Endodermal cell (in vitro differentiated cells): ENCODE data around the gene RBM17. TPM values are rescaled to one million over a fixed set of nuclear protein-coding genes. Genes with fewer than 3 reads are reported as not detected.
A peak's percentile ranks its signal among the peaks of the same experiment; 100 is the strongest.

Experiments
- DNase-seq: peaks from one replicate; pipeline ENCODE4 v3.0.0-alpha.2; 2017
- H3K27ac ChIP-seq: 2 replicates; pipeline ENCODE4 v1.5.1; 2013; ENCODE audit warnings: mild to moderate bottlenecking, low read depth, low read length, moderate library complexity
- H3K27me3 ChIP-seq: 2 replicates; pipeline ENCODE4 v1.6.1; 2013; ENCODE audit warnings: mild to moderate bottlenecking, low read length, moderate library complexity; ENCODE audit not compliant: insufficient read depth, control insufficient read depth, poor library complexity, severe bottlenecking
- H3K36me3 ChIP-seq: 2 replicates; pipeline ENCODE4 v1.7.0; 2013; ENCODE audit warnings: mild to moderate bottlenecking, low read length, moderate library complexity; ENCODE audit not compliant: control insufficient read depth, insufficient read depth
- H3K4me1 ChIP-seq: one replicate; pipeline ENCODE4 v1.7.0; 2013; ENCODE audit warnings: low read length; ENCODE audit not compliant: control insufficient read depth, insufficient read depth
- H3K4me3 ChIP-seq: 2 replicates; pipeline ENCODE4 v1.5.1; 2013; ENCODE audit warnings: mild to moderate bottlenecking, low read length, moderate library complexity
- H3K9ac ChIP-seq: 2 replicates; pipeline ENCODE4 v1.6.1; 2013; ENCODE audit warnings: mild to moderate bottlenecking, low read length, moderate library complexity; ENCODE audit not compliant: poor library complexity, severe bottlenecking; ENCODE audit errors: extremely low read depth
- H3K9me3 ChIP-seq: 2 replicates; pipeline ENCODE4 v1.6.1; 2013; ENCODE audit warnings: mild to moderate bottlenecking, low read length, moderate library complexity; ENCODE audit not compliant: control insufficient read depth
- H3K27ac Mint-ChIP-seq: 2 replicates; pipeline ENCODE4 v1.8.0; 2020; ENCODE audit warnings: mixed read lengths
- H3K27me3 Mint-ChIP-seq: 2 replicates; pipeline ENCODE4 v1.8.0; 2021; ENCODE audit warnings: mild to moderate bottlenecking, mixed read lengths; ENCODE audit not compliant: insufficient read depth
- H3K36me3 Mint-ChIP-seq: 2 replicates; pipeline ENCODE4 v1.8.0; 2020; ENCODE audit warnings: low read depth, mixed read lengths
- H3K4me1 Mint-ChIP-seq: 2 replicates; pipeline ENCODE4 v1.8.0; 2020; ENCODE audit warnings: mixed read lengths
- H3K4me3 Mint-ChIP-seq: 2 replicates; pipeline ENCODE4 v1.8.0; 2020; ENCODE audit warnings: mild to moderate bottlenecking, moderate library complexity, mixed read lengths
- H3K9me3 Mint-ChIP-seq: 2 replicates; pipeline ENCODE4 v1.8.0; 2020; ENCODE audit warnings: mild to moderate bottlenecking, mixed read lengths
- WGBS, 2 experiments: methylation state at CpG; one replicate each; pipeline versions ENCODE4 v1.1.5 to v1.1.7; 2013; ENCODE audit warnings: missing lambda C conversion rate in 2 of 2, mixed read lengths in 1 of 2; ENCODE audit not compliant: insufficient coverage in 1 of 2, insufficient read length in 1 of 2; 5-methylcytosine and 5-hydroxymethylcytosine counted together
- total RNA-seq, 2 donors: library from RNA; stranded (reverse); fragmentation: NEBNext Ultra II Directional in 1 of 2; extraction: Animal tissue kit (Norgen Biotek cat#: 25700) in 1 of 2; gene quantifications; 2 replicates in 1 of 2; 3 replicates in 1 of 2; pipeline ENCODE4 v1.2.1, GENCODE V29; 2021
- TF ChIP-seq, protein P1 (sequence below): fragments of 200-600 bp; sonication (generic); conservative IDR thresholded peaks from 2 replicates; pipeline ENCODE4 v1.5.0; 2021; ENCODE audit warnings: antibody characterized with exemption, mild to moderate bottlenecking

Gene RBM17
- total RNA-seq, 2 donors from 2014 or later, result 123 to 139 TPM

DNA sequence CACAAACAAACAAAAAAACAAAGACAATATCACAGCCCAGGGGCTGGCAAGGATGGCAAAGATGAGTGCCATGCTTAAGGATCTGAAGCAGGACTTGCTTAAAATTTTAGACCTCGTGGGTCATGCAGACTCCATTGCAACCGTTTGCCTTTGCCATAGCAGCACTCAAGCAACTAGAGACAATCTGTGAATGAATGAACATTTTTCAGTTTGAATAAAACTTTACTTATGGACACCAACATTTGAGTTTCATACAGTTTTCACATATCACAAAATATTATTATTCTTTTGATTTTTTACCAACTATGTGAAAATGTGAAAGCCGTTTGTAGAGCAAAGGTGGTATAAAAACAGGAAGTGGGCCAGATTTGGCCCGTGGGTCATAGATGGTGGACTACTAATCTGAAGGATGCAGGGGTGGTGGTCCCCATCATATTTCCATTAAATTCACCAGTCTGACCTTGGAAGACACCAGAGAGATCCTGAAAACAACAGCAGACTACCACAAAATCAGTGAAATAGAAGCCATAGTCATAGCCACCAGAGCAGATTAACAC is 8.3 kb upstream of the RBM17 start:
- peaks cover 11% of the 10 kb centered on the region for H3K9me3 ChIP-seq
- peaks cover 8% of the 10 kb centered on the region for H3K4me1 Mint-ChIP-seq
- TF ChIP-seq, protein P1, sequence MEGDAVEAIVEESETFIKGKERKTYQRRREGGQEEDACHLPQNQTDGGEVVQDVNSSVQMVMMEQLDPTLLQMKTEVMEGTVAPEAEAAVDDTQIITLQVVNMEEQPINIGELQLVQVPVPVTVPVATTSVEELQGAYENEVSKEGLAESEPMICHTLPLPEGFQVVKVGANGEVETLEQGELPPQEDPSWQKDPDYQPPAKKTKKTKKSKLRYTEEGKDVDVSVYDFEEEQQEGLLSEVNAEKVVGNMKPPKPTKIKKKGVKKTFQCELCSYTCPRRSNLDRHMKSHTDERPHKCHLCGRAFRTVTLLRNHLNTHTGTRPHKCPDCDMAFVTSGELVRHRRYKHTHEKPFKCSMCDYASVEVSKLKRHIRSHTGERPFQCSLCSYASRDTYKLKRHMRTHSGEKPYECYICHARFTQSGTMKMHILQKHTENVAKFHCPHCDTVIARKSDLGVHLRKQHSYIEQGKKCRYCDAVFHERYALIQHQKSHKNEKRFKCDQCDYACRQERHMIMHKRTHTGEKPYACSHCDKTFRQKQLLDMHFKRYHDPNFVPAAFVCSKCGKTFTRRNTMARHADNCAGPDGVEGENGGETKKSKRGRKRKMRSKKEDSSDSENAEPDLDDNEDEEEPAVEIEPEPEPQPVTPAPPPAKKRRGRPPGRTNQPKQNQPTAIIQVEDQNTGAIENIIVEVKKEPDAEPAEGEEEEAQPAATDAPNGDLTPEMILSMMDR, result no peak
- no peaks in the 10 kb centered on the region for H3K27me3 ChIP-seq
- no peak overlapping the region for H3K27ac Mint-ChIP-seq
- WGBS, 2 experiments, result 80 to 92% methylated on average over 1 to 4 of the region's 4 CpGs
- H3K36me3 ChIP-seq, result no peaks in the 10 kb centered on the region
- H3K4me1 ChIP-seq, result no peaks in the 10 kb centered on the region
- H3K27me3 Mint-ChIP-seq, result peaks cover 7% of the 10 kb centered on the region
- H3K4me3 Mint-ChIP-seq, result no peak overlapping the region
- DNase-seq, result no peak
- H3K4me3 ChIP-seq, result no peak overlapping the region
- H3K9ac ChIP-seq, result no peak overlapping the region
- H3K36me3 Mint-ChIP-seq, result no peaks in the 10 kb centered on the region
- no peak overlapping the region for H3K27ac ChIP-seq
- peaks cover 9% of the 10 kb centered on the region for H3K9me3 Mint-ChIP-seq

DNA sequence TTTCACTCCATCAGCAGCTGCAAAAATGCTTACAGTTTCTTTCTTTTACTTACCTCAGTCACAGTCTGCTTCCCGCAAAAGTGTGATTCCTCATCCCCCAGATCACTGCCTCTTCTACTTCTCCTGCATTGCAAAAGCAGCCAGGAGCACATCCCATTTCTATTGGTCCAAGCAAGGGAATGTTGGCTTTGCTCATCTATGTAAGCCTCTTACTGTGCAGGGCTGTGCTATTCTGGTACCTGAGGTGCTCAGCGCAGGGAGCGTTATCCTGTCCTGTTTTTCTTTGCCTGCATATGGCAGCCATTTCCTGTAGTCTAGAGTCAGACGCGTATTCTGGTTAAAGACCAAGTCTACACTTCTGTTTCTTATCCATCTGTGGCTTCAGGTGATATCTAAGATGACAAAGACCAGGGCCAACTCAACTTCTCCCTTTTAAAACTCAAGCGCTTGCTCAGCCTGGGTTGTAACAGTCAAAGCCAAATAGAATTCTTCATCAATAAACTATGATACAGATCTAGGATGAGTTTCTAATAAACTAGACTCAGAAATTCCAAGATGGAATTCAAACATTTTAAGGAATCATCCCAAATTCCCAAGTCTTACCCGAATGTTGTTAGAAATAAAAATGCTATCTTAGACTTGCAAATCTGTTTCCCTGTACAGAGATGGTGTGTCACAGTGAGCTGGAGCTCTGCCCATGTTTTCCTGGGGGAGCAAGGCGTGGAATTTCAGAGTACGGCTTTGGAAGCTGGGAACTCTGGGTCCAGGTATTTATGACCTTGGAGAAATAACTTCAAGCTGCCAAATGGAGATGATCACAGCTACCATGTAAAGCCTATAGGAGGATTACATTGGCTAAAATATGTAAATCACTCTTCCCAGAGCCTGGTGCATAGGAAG is 6.1 kb upstream of the RBM17 start:
- DNase-seq, result no peak
- no peak overlapping the region for H3K4me3 Mint-ChIP-seq
- WGBS, 2 experiments, result 93 to 94% methylated on average over 8 to 9 of the region's 9 CpGs
- H3K9me3 Mint-ChIP-seq, result peaks cover 9% of the 10 kb centered on the region
- TF ChIP-seq, protein P1, result no peak
- H3K4me1 Mint-ChIP-seq, result peaks cover 14% of the 10 kb centered on the region
- Histone ChIP-seq H3K9me3 (peaks cover 11% of the 10 kb centered on the region), H3K27me3 (no peaks in the 10 kb centered on the region), H3K4me3 (no peak overlapping the region), H3K9ac (no peak overlapping the region), H3K36me3 (no peaks in the 10 kb centered on the region), H3K27ac (no peak overlapping the region), H3K4me1 (no peaks in the 10 kb centered on the region)
- H3K27me3 Mint-ChIP-seq, result peaks cover 7% of the 10 kb centered on the region
- H3K27ac Mint-ChIP-seq, result peak overlapping the region; percentile 55
- no peaks in the 10 kb centered on the region for H3K36me3 Mint-ChIP-seq

DNA sequence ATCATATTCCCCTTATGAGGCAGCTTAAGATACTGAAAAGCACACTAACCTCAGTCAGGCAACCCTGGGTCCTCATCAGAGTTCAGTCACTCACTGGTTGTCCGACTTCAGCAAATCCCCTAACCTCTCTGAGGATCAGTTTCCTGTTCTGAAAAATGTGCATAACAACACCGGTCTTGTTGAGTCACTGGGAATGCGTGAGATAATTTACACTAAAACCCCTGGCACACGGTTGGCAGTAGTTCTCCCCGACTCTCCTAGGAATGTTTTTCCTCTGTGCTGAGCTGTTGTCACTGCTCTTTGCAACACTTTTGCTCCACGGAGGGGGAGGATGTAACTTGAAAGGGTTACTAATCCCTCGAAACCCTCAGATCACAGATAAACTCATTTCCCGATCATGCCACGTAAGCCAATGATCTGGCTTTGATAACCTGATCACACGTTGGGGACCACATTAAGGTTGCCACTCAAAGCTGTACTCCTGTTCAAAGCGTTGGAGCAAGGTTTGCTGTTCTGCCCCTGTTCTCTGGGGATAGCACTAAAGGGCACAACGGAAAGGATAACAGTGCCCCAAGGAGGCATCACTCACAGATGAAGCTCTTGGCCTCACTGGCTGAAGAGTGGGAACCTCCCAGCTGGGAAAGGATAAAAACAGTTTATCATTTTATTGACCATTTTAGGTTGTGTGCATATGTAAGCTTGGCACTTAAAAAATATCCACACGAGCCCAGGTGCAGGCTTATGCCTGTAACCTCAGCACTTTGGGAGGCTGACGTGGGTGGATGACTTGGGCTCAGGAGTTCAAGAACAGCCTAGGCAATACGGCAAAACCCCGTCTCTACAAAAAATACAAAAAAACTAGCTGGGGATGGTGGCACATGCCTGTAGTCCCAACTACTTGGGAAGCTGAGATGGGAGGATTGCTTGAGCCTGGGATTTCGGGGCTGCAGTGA is 5.0 kb upstream of the RBM17 start:
- Histone ChIP-seq H3K27ac (no peak overlapping the region), H3K9ac (no peak overlapping the region), H3K36me3 (no peaks in the 10 kb centered on the region), H3K4me3 (no peak overlapping the region), H3K27me3 (no peaks in the 10 kb centered on the region), H3K9me3 (peaks cover 11% of the 10 kb centered on the region), H3K4me1 (no peaks in the 10 kb centered on the region)
- Mint-ChIP-seq H3K4me1 (peaks cover 18% of the 10 kb centered on the region), H3K36me3 (no peaks in the 10 kb centered on the region), H3K4me3 (no peak overlapping the region), H3K27ac (peak overlapping the region; percentile 55), H3K9me3 (peaks cover 9% of the 10 kb centered on the region), H3K27me3 (peaks cover 7% of the 10 kb centered on the region)
- DNase-seq, result no peak
- 55 to 64% methylated on average over 12 to 17 of the region's 17 CpGs for WGBS, 2 experiments
- TF ChIP-seq, protein P1, result no peak
